ENCODE data around the gene DESI2. TPM values are rescaled to one million over a fixed set of nuclear protein-coding genes. Genes with fewer than 3 reads are reported as not detected.
"Not testable (repeated sequence)": the region's sequence is repeated elsewhere in the genome, so short reads cannot be mapped to it uniquely, and the experiment has no call there.

DESI2 gene
- total RNA-seq, 4 donors from 2014 or later: 49.5 to 71.2 (median 57.5) TPM

- Histone ChIP-seq H3K27ac (no peak overlapping the region), H3K9me3 (no peaks in the 10 kb centered on the region), H3K27me3 (no peaks in the 10 kb centered on the region), H3K4me3 (replicated peaks in 1 of 3) (no peak overlapping the region), H3K4me1 (no peaks in the 10 kb centered on the region), H3K36me3 (no peaks in the 10 kb centered on the region)
- no peak for DNase-seq
- intact Hi-C loops (cut with DNase I): no loop called here
- TF ChIP-seq, protein P1, sequence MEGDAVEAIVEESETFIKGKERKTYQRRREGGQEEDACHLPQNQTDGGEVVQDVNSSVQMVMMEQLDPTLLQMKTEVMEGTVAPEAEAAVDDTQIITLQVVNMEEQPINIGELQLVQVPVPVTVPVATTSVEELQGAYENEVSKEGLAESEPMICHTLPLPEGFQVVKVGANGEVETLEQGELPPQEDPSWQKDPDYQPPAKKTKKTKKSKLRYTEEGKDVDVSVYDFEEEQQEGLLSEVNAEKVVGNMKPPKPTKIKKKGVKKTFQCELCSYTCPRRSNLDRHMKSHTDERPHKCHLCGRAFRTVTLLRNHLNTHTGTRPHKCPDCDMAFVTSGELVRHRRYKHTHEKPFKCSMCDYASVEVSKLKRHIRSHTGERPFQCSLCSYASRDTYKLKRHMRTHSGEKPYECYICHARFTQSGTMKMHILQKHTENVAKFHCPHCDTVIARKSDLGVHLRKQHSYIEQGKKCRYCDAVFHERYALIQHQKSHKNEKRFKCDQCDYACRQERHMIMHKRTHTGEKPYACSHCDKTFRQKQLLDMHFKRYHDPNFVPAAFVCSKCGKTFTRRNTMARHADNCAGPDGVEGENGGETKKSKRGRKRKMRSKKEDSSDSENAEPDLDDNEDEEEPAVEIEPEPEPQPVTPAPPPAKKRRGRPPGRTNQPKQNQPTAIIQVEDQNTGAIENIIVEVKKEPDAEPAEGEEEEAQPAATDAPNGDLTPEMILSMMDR (IDR thresholded peaks at IDR 0.05): no peak
- TF ChIP-seq POLR2A (IDR thresholded peaks at IDR 0.05): no peak
- 89% methylated on average over 10 of the region's 10 CpGs for WGBS, 2 donors
Measured at GRCh38 chr1:244735876-244736561, 83.1 kb downstream of the DESI2 start.

DNA sequence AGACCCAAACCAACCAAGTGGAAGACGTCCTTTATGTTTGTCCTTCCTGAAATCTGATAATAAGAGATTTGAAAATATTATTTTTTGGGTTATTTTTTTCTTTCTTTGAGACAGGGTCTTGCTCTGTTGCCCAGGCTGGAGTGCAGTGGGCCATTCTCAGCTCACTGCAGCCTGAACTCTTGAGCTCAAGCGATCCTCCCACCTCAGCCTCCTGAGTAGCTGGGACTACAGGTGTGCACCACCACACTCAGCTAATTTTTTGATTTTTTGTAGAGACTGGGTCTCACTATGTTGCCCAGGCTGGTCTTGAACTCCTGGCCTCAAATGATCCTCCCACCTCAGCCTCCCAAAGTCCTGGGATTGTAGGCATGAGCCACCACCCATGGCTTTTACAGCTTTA lies 86.2 kb downstream of the DESI2 start:
- intact Hi-C loops (cut with DNase I); H3K4me1 ChIP-seq; H3K36me3 ChIP-seq; DNase-seq; H3K4me3 ChIP-seq (replicated peaks in 1 of 3); H3K27me3 ChIP-seq; H3K9me3 ChIP-seq; H3K27ac ChIP-seq: not testable (repeated sequence)
- WGBS, 2 donors: 64 to 73% methylated on average over 2 of the region's 2 CpGs

- H3K4me3 ChIP-seq (replicated peaks in 1 of 3); DNase-seq; intact Hi-C loops (cut with DNase I); H3K27me3 ChIP-seq; H3K9me3 ChIP-seq; H3K36me3 ChIP-seq; H3K4me1 ChIP-seq; H3K27ac ChIP-seq: not testable (repeated sequence)
- WGBS, 2 donors: 88 to 94% methylated on average over 19 to 20 of the region's 20 CpGs
Measured at GRCh38 chr1:244740027-244740617, 87.2 kb downstream of the DESI2 start.

- intact Hi-C loops (cut with DNase I): no loop called here
- no peaks in the 10 kb centered on the region for H3K36me3 ChIP-seq
- no peak for TF ChIP-seq POLR2A (IDR thresholded peaks at IDR 0.05)
- TF ChIP-seq, protein P1 (IDR thresholded peaks at IDR 0.05): no peak
- H3K27me3 ChIP-seq: no peaks in the 10 kb centered on the region
- 85 to 96% methylated on average over 5 of the region's 5 CpGs for WGBS, 2 donors
- no peak for DNase-seq
- H3K4me1 ChIP-seq: no peaks in the 10 kb centered on the region
- H3K9me3 ChIP-seq: no peaks in the 10 kb centered on the region
- no peak overlapping the region for H3K27ac ChIP-seq
- no peak overlapping the region for H3K4me3 ChIP-seq (replicated peaks in 1 of 3)
Measured at GRCh38 chr1:244741692-244742091, 88.8 kb downstream of the DESI2 start.

DNA sequence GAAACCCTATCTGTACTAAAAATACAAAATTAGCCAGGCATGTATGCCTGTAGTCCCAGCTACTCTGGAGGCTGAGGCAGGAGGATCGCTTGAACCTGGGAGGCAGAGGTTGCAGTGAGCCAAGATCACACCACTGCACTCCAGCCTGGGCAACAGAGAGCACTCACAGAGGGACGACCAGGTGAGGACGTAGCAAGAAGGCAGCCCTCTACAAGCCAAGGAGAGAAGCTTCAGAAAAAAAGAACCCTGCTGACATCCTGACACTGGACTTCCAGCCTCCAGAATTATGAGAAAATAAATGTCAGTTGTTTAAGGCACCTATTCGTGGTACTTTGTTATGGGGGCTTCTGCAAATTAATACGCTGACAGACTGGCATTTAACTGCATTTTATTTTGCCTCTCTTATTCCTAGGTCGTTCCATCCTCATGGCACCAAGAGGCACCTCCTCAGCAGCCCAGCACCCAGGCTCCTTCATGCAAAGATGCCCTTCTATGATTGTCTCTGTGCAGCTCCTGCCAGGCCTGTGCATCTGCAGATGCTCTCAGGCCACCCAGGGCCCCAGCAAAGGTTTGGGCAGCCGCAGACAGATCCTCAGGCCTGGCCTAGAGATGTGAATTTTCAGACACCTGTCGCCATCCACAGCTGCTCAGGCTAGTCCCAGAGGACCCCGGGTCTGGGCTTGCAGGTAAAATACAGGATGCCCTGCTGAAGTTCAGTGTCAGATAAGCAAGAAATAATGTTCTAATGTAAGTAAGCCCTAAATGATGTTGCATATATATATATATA lies 96.5 kb downstream of the DESI2 start:
- H3K27ac ChIP-seq: no peak overlapping the region
- TF ChIP-seq, protein P1 (IDR thresholded peaks at IDR 0.05): no peak
- no peak for TF ChIP-seq POLR2A (IDR thresholded peaks at IDR 0.05)
- no peaks in the 10 kb centered on the region for H3K36me3 ChIP-seq
- no peaks in the 10 kb centered on the region for H3K9me3 ChIP-seq
- intact Hi-C loops (cut with DNase I): no loop called here
- no peaks in the 10 kb centered on the region for H3K4me1 ChIP-seq
- H3K4me3 ChIP-seq (replicated peaks in 1 of 3): no peak overlapping the region
- DNase-seq: no peak
- WGBS, 2 donors: 96% methylated on average over 9 of the region's 9 CpGs
- H3K27me3 ChIP-seq: no peaks in the 10 kb centered on the region

Data from thyroid gland (tissue), 4 donors.